Fibroblast of lung (primary cell): Measurements from ENCODE around the gene LUC7L. TPM values are rescaled to one million over a fixed set of nuclear protein-coding genes. Genes with fewer than 3 reads are reported as not detected.
"Not testable (repeated sequence)": the region's sequence is repeated elsewhere in the genome, so short reads cannot be mapped to it uniquely, and the experiment has no call there.

Experiments
- DNase-seq, 2 donors: peaks; one replicate each; pipeline versions ENCODE4 v3.0.0 to v3.0.0-alpha.2; 2010; ENCODE audit warnings: low read depth in 2 of 2
- H2AFZ ChIP-seq: 2 replicates; pipeline ENCODE4 v1.5.1; 2012; ENCODE audit warnings: low read length, control low read depth, inconsistent platforms
- H3K27ac ChIP-seq: 2 replicates; pipeline ENCODE4 v1.5.1; 2011; ENCODE audit warnings: low read length, control low read depth; ENCODE audit not compliant: insufficient read depth
- H3K27me3 ChIP-seq: 2 replicates; pipeline ENCODE4 v1.5.1; 2011; ENCODE audit warnings: mild to moderate bottlenecking, low read length; ENCODE audit not compliant: control insufficient read depth, insufficient read depth
- H3K36me3 ChIP-seq: 2 replicates; pipeline ENCODE4 v1.5.1; 2011; ENCODE audit warnings: low read length; ENCODE audit not compliant: control insufficient read depth, insufficient read depth
- H3K4me1 ChIP-seq: 2 replicates; pipeline ENCODE4 v1.5.1; 2011; ENCODE audit warnings: low read length; ENCODE audit not compliant: control insufficient read depth, insufficient read depth; ENCODE audit errors: extremely low read depth
- H3K4me2 ChIP-seq: 2 replicates; pipeline ENCODE4 v1.5.1; 2011; ENCODE audit warnings: low read length, control low read depth; ENCODE audit not compliant: insufficient read depth; ENCODE audit errors: extremely low read depth
- H3K4me3 ChIP-seq, 4 experiments: fragments of 200-600 bp in 1 of 4; sonication (generic) in 1 of 4; replicated peaks in 1 of 4; 2 replicates each; pipeline ENCODE4 v1.5.1; 2011 to 2016; ENCODE audit warnings: low read length in 4 of 4, low read depth in 3 of 4, mild to moderate bottlenecking in 3 of 4, control low read depth in 2 of 4, inconsistent platforms in 1 of 4, mixed read lengths in 1 of 4; ENCODE audit not compliant: insufficient read depth in 1 of 4; ENCODE audit errors: control extremely low read depth in 1 of 4
- H3K79me2 ChIP-seq: 2 replicates; pipeline ENCODE4 v1.5.1; 2012; ENCODE audit warnings: mild to moderate bottlenecking, low read length, inconsistent platforms; ENCODE audit not compliant: control insufficient read depth, insufficient read depth
- H3K9ac ChIP-seq: 2 replicates; pipeline ENCODE4 v1.5.1; 2011; ENCODE audit warnings: mild to moderate bottlenecking, low read length, control low read depth; ENCODE audit not compliant: insufficient read depth
- H3K9me3 ChIP-seq: 2 replicates; pipeline ENCODE4 v1.5.1; 2012; ENCODE audit warnings: low read depth, low read length; ENCODE audit not compliant: control insufficient read depth, insufficient read depth
- H4K20me1 ChIP-seq: 2 replicates; pipeline ENCODE4 v1.5.1; 2011; ENCODE audit warnings: low read length; ENCODE audit not compliant: control insufficient read depth, insufficient read depth; ENCODE audit errors: extremely low read depth
- EZH2 ChIP-seq: IDR thresholded peaks from 2 replicates; pipeline ENCODE4 v1.5.1; 2012; ENCODE audit warnings: low read length, control low read depth, mild to moderate bottlenecking; ENCODE audit errors: missing control alignments
- polyA plus RNA-seq, 2 donors: library from polyadenylated mRNA; depleted of rRNA in 1 of 2; stranded (reverse) in 1 of 2; unstranded in 1 of 2; fragments of >200 nt; gene quantifications; 2 replicates each; pipeline ENCODE4 v1.2.1, GENCODE V29; 2011 to 2012; ENCODE audit warnings: missing spikeins in 1 of 2
- total RNA-seq: library from RNA; depleted of rRNA; stranded (reverse); fragments of >200 nt; gene quantifications from 2 replicates; pipeline ENCODE4 v1.2.1, GENCODE V29; 2014
- TF ChIP-seq, protein P1 (sequence below), 2 donors: IDR thresholded peaks in 1 of 2; conservative IDR thresholded peaks in 1 of 2; 1 replicate in 1 of 2; 2 replicates in 1 of 2; pipeline ENCODE4 v1.5.1; 2011 to 2012; ENCODE audit warnings: low read length in 2 of 2, control low read depth in 1 of 2, inconsistent platforms in 1 of 2, low read depth in 1 of 2, mild to moderate bottlenecking in 1 of 2

LUC7L gene
- total and polyA plus RNA-seq, 2 donors (not counting 1 experiment from before 2014, with no cell fraction given) = 30.9 to 38.0 TPM

DNA sequence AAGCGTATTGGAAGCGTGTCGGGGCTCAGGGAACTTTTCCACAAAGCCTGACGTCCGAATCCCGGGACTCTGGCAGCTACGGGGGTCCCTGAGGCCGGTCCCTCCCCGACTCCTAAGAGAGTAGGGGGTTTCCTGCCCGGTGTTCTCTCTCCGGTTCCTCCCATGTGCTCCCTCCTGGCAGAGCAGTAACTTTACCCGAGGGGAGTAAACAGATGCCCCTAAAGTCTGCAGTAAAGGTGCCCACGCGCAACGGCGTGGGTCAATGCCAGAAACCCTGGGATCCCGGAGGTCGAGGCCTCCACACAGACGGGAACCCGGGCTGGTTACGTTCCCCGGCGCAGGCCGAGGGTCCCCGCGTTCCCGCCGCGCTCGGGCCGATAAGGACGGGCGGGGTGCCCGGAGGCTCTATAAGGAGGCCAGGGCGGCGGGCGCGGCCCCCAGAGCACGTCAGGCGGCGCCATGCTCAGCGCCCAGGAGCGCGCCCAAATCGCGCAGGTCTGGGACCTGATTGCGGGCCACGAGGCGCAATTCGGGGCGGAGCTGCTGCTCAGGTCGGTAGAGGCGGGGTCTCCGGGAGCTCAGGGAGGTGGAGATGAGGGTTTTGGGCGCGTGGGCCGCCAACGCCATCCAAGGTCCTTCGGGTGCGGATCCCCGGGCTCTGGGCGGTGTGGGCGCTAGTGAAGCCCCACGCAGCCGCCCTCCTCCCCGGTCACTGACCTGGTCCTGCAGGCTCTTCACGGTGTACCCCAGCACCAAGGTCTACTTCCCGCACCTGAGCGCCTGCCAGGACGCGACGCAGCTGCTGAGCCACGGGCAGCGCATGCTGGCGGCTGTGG lies 63.5 kb downstream of the LUC7L start, which contains the start of gene HBM:
Gene HBM, plus strand, starts transcription at position 440 of the 836 bp plus-strand sequence. Its CDS starts 20 bp downstream, at position 460.
- Histone ChIP-seq H3K27me3 (peaks cover 37% of the 10 kb centered on the region), H3K27ac (no peak within 1 kb of the TSS), H3K4me2 (no peak within 1 kb of the TSS), H2AFZ (no peak within 1 kb of the TSS), H3K4me3 (no peak within 1 kb of the TSS), H4K20me1 (no peaks in the 10 kb centered on the region), H3K9me3 (no peaks in the 10 kb centered on the region), H3K9ac (no peak within 1 kb of the TSS), H3K79me2 (no peaks in the 10 kb centered on the region), H3K36me3 (no peaks in the 10 kb centered on the region), H3K4me1 (no peaks in the 10 kb centered on the region)
- TF ChIP-seq EZH2 = peak; percentile 86
- TF ChIP-seq, protein P1, sequence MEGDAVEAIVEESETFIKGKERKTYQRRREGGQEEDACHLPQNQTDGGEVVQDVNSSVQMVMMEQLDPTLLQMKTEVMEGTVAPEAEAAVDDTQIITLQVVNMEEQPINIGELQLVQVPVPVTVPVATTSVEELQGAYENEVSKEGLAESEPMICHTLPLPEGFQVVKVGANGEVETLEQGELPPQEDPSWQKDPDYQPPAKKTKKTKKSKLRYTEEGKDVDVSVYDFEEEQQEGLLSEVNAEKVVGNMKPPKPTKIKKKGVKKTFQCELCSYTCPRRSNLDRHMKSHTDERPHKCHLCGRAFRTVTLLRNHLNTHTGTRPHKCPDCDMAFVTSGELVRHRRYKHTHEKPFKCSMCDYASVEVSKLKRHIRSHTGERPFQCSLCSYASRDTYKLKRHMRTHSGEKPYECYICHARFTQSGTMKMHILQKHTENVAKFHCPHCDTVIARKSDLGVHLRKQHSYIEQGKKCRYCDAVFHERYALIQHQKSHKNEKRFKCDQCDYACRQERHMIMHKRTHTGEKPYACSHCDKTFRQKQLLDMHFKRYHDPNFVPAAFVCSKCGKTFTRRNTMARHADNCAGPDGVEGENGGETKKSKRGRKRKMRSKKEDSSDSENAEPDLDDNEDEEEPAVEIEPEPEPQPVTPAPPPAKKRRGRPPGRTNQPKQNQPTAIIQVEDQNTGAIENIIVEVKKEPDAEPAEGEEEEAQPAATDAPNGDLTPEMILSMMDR (conservative IDR thresholded peaks at IDR 0.05 in 1 of 2, IDR thresholded peaks at IDR 0.05 in 1 of 2; ENCODE audit: low read depth in 1 of 2, low read length in 2 of 2) = no peak
- no peak for DNase-seq

DNA sequence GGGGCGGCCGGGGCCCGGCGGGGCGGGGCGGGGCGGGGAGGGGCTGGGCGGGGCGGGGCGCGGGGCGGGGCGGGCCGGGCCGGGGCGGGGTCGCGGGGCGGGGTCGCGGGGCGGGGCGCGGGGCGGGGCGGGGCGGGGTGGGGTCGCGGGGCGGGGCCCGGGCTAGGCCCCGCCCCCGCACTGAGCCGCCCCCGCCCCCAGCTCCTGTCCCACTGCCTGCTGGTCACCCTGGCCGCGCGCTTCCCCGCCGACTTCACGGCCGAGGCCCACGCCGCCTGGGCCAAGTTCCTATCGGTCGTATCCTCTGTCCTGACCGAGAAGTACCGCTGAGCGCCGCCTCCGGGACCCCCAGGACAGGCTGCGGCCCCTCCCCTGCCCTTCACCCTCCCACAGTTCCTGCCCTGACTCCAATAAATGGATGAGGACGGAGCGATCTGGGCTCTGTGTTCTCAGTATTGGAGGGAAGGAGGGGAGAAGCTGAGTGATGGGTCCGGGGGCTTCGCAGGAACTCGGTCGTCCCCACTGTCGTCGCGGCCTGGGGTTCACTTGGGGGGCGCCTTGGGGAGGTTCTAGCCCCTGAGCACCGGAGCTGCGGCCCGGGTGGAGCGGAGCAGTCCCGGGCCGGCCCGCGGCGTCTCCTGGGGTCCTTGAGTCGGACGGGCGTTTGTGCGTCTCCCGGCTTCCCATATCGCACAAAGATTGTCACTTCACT lies 64.3 kb downstream of the LUC7L start:
- no peak overlapping the region for H3K4me2 ChIP-seq
- H3K9ac ChIP-seq = no peak overlapping the region
- H3K4me1 ChIP-seq = no peaks in the 10 kb centered on the region
- H4K20me1 ChIP-seq = no peaks in the 10 kb centered on the region
- no peaks in the 10 kb centered on the region for H3K9me3 ChIP-seq
- H3K79me2 ChIP-seq = no peaks in the 10 kb centered on the region
- H2AFZ ChIP-seq = no peak overlapping the region
- TF ChIP-seq EZH2 = no peak
- TF ChIP-seq, protein P1 (conservative IDR thresholded peaks at IDR 0.05 in 1 of 2, IDR thresholded peaks at IDR 0.05 in 1 of 2; ENCODE audit: low read depth in 1 of 2, low read length in 2 of 2) = no peak
- H3K27me3 ChIP-seq = peaks cover 37% of the 10 kb centered on the region
- H3K36me3 ChIP-seq = no peaks in the 10 kb centered on the region
- H3K4me3 ChIP-seq = no peak overlapping the region
- no peak overlapping the region for H3K27ac ChIP-seq
- no peak for DNase-seq

DNA sequence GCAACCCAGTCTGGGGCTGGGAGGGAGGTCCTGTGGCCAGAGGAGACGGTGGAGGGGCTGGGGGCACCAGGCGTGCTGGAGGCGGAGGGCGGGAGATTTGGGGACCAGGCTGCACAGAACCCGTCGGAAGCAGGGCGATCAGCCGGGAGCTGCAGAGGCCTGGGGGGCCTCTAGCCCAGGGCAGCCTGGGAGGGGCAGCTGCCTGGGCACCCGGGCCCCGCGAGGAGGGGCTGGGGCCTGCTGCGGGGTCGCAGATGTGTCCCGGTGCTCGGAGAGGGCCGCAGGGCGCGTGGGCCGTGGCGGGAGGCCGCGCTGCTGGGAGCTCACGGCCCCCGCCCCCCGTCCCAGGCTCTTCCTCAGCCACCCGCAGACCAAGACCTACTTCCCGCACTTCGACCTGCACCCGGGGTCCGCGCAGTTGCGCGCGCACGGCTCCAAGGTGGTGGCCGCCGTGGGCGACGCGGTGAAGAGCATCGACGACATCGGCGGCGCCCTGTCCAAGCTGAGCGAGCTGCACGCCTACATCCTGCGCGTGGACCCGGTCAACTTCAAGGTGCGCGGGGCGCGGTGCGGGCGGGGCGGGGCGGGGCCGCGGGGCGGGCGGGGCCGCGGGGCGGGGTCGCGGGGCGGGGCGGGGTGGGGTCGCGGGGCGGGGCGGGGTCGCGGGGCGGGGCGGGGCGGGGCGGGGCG lies 65.0 kb downstream of the LUC7L start:
- not testable (repeated sequence) for H3K4me1 ChIP-seq, DNase-seq, H3K36me3 ChIP-seq, H3K9me3 ChIP-seq, H3K4me2 ChIP-seq, H2AFZ ChIP-seq, H3K9ac ChIP-seq, H3K4me3 ChIP-seq, H4K20me1 ChIP-seq, H3K27ac ChIP-seq, H3K79me2 ChIP-seq
- H3K27me3 ChIP-seq = peaks cover 37% of the 10 kb centered on the region

DNA sequence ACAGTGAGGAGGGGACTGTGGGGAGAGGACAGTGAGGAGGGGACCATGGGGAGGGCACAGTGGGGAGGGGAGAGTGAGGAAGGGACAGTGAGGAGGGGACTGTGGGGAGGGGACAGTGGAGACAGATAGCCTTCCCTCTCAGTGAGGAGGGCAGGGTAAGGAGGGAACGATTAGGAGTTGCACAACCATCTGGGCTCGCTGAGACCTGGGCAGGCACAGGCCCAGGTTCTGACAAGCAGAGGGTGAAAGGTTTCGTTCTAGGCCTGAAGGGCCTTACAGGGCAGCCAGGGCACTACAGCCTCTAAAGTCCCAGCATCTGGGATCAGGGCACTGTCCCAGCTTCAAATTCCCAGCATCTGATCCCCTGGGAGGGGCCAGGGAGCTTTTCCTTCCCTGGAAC lies 65.6 kb downstream of the LUC7L start:
- H3K4me3 ChIP-seq, H3K79me2 ChIP-seq, H3K4me2 ChIP-seq, H4K20me1 ChIP-seq, H3K27ac ChIP-seq, H3K9me3 ChIP-seq, H3K4me1 ChIP-seq, H3K9ac ChIP-seq, DNase-seq, H2AFZ ChIP-seq, H3K36me3 ChIP-seq: not testable (repeated sequence)
- H3K27me3 ChIP-seq = peaks cover 33% of the 10 kb centered on the region

DNA sequence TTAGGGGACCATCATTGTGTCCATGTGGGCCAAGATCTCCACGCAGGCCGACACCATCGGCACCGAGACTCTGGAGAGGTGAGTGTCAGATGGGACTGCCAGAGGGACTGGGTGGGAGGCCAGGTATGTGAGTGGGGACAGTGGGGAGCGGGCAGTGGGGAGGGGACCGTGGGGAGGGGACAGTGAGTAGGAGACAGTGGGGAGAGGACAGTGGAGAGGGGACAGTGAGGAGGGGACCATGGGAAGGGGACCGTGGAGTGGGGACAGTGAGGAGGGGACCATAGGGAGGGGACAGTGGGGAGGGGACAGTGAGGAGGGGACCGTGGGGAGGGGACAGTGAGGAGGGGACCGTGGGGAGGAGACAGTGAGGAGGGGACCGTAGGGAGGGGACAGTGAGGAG lies 66.1 kb downstream of the LUC7L start:
- not testable (repeated sequence) for H3K4me3 ChIP-seq, H3K4me2 ChIP-seq, H2AFZ ChIP-seq, DNase-seq, H3K27ac ChIP-seq, H3K9me3 ChIP-seq, H3K9ac ChIP-seq, H3K79me2 ChIP-seq, H4K20me1 ChIP-seq, H3K4me1 ChIP-seq, H3K36me3 ChIP-seq
- peaks cover 29% of the 10 kb centered on the region for H3K27me3 ChIP-seq
